ENCODE results near the gene TMEM52B.

The TMEM52B gene

GRCh38 chr12:10132850-10133370 lies 45.9 kb upstream of the TMEM52B start:
- no peaks in the 10 kb centered on the region for H4K20me1 ChIP-seq (ENCODE audit: insufficient read depth, low read length)
- TF ChIP-seq, protein P1, sequence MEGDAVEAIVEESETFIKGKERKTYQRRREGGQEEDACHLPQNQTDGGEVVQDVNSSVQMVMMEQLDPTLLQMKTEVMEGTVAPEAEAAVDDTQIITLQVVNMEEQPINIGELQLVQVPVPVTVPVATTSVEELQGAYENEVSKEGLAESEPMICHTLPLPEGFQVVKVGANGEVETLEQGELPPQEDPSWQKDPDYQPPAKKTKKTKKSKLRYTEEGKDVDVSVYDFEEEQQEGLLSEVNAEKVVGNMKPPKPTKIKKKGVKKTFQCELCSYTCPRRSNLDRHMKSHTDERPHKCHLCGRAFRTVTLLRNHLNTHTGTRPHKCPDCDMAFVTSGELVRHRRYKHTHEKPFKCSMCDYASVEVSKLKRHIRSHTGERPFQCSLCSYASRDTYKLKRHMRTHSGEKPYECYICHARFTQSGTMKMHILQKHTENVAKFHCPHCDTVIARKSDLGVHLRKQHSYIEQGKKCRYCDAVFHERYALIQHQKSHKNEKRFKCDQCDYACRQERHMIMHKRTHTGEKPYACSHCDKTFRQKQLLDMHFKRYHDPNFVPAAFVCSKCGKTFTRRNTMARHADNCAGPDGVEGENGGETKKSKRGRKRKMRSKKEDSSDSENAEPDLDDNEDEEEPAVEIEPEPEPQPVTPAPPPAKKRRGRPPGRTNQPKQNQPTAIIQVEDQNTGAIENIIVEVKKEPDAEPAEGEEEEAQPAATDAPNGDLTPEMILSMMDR (IDR thresholded peaks at IDR 0.05; ENCODE audit: low read length), result no peak
- TF ChIP-seq EZH2 (optimal IDR thresholded peaks at IDR 0.05; ENCODE audit: low read depth, low read length) (no peak), EZH2phosphoT487 (IDR thresholded peaks at IDR 0.05; ENCODE audit: low read length) (no peak)
- no peaks in the 10 kb centered on the region for H3K9me3 ChIP-seq (replicated peaks; ENCODE audit: insufficient read depth, low read length)
- H2AFZ ChIP-seq (ENCODE audit: low read length), result no peak overlapping the region
- peaks cover 23% of the 10 kb centered on the region for H3F3A ChIP-seq (ENCODE audit: insufficient read depth, low read length)
- H3K4me1 ChIP-seq (ENCODE audit: low read length), result peaks cover 40% of the 10 kb centered on the region
- no peaks in the 10 kb centered on the region for H3K9me2 ChIP-seq (replicated peaks; ENCODE audit: insufficient read depth, low read length)
- no peaks in the 10 kb centered on the region for H3K27me3 ChIP-seq (replicated peaks; ENCODE audit: insufficient read depth, low read length)
- H3K4me2 ChIP-seq (ENCODE audit: low read depth, low read length), result no peak overlapping the region
- H3K36me3 ChIP-seq (replicated peaks; ENCODE audit: insufficient read depth, low read length), result no peaks in the 10 kb centered on the region
- H3K9ac ChIP-seq (ENCODE audit: low read length), result no peak overlapping the region
- H3K27ac ChIP-seq (ENCODE audit: low read length), result no peak overlapping the region
- peaks cover 13% of the 10 kb centered on the region for H3K79me2 ChIP-seq (ENCODE audit: low read length)
- H3K4me3 ChIP-seq (ENCODE audit: low read length), result no peak overlapping the region
- no peak for DNase-seq

DNA sequence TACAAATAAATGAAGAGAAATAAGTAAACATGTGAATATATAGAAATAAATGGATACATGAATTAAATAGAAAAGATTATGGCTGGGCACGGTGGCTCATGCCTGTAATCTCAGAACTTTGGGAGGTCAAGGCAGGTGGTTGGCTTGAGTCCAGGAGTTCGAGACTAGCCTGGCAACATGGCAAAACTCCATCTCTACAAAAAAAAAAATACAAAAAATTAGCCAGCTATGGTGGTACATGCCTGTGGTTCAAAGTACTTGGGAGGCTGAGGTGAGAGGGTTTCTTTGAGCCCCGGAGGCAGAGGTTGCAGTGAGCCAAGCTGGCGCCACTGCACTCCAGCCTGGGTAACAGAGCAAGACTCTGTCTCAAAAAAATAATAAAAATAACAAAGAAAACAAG lies 43.7 kb upstream of the TMEM52B start:
- H3K27ac ChIP-seq (ENCODE audit: low read length), result no peak overlapping the region
- no peak overlapping the region for H3K4me3 ChIP-seq (ENCODE audit: low read length)
- no peaks in the 10 kb centered on the region for H3K9me2 ChIP-seq (replicated peaks; ENCODE audit: insufficient read depth, low read length)
- H3K79me2 ChIP-seq (ENCODE audit: low read length), result no peaks in the 10 kb centered on the region
- peaks cover 37% of the 10 kb centered on the region for H3K4me1 ChIP-seq (ENCODE audit: low read length)
- H4K20me1 ChIP-seq (ENCODE audit: insufficient read depth, low read length), result no peaks in the 10 kb centered on the region
- no peaks in the 10 kb centered on the region for H3K36me3 ChIP-seq (replicated peaks; ENCODE audit: insufficient read depth, low read length)
- no peaks in the 10 kb centered on the region for H3K9me3 ChIP-seq (replicated peaks; ENCODE audit: insufficient read depth, low read length)
- no peak overlapping the region for H3K4me2 ChIP-seq (ENCODE audit: low read depth, low read length)
- no peak for DNase-seq
- no peak overlapping the region for H2AFZ ChIP-seq (ENCODE audit: low read length)
- no peak overlapping the region for H3K9ac ChIP-seq (ENCODE audit: low read length)
- H3F3A ChIP-seq (ENCODE audit: insufficient read depth, low read length), result peaks cover 11% of the 10 kb centered on the region
- H3K27me3 ChIP-seq (replicated peaks; ENCODE audit: insufficient read depth, low read length), result no peaks in the 10 kb centered on the region
- no peak for TF ChIP-seq EZH2phosphoT487 (IDR thresholded peaks at IDR 0.05; ENCODE audit: low read length)
- TF ChIP-seq, protein P1 (IDR thresholded peaks at IDR 0.05; ENCODE audit: low read length), result no peak
- no peak for TF ChIP-seq EZH2 (optimal IDR thresholded peaks at IDR 0.05; ENCODE audit: low read depth, low read length)

- H3K4me2 ChIP-seq (ENCODE audit: low read depth, low read length), result no peak overlapping the region
- H3K9me3 ChIP-seq (replicated peaks; ENCODE audit: insufficient read depth, low read length), result no peaks in the 10 kb centered on the region
- no peak for DNase-seq
- no peak overlapping the region for H3K27ac ChIP-seq (ENCODE audit: low read length)
- no peak overlapping the region for H3K4me3 ChIP-seq (ENCODE audit: low read length)
- H4K20me1 ChIP-seq (ENCODE audit: insufficient read depth, low read length), result no peaks in the 10 kb centered on the region
- TF ChIP-seq EZH2 (optimal IDR thresholded peaks at IDR 0.05; ENCODE audit: low read depth, low read length) (no peak), EZH2phosphoT487 (IDR thresholded peaks at IDR 0.05; ENCODE audit: low read length) (no peak)
- TF ChIP-seq, protein P1 (IDR thresholded peaks at IDR 0.05; ENCODE audit: low read length), result no peak
- H3F3A ChIP-seq (ENCODE audit: insufficient read depth, low read length), result peaks cover 6% of the 10 kb centered on the region
- no peak overlapping the region for H2AFZ ChIP-seq (ENCODE audit: low read length)
- no peak overlapping the region for H3K9ac ChIP-seq (ENCODE audit: low read length)
- H3K9me2 ChIP-seq (replicated peaks; ENCODE audit: insufficient read depth, low read length), result no peaks in the 10 kb centered on the region
- no peaks in the 10 kb centered on the region for H3K36me3 ChIP-seq (replicated peaks; ENCODE audit: insufficient read depth, low read length)
- no peaks in the 10 kb centered on the region for H3K79me2 ChIP-seq (ENCODE audit: low read length)
- no peaks in the 10 kb centered on the region for H3K27me3 ChIP-seq (replicated peaks; ENCODE audit: insufficient read depth, low read length)
- H3K4me1 ChIP-seq (ENCODE audit: low read length), result peaks cover 30% of the 10 kb centered on the region
Observed at GRCh38 chr12:10136637-10137205, 42.1 kb upstream of the TMEM52B start.

Data from MM.1S (cell line).